Endothelial cell of umbilical vein (primary cell): ENCODE results near the gene LRRC53. TPM values are rescaled to one million over a fixed set of nuclear protein-coding genes. Genes with fewer than 3 reads are reported as not detected.

ENCODE experiments used
- BruUV-seq: library from RNA; stranded (reverse); fragments of 400-500 nt; replicated peaks from 2 replicates; lab custom pipeline; 2021; lab: Mats Ljungman, UMichigan
- CTCF ChIA-PET: fragments of 300-600, 350-600 bp; sonication (Branson Sonifier 250); formaldehyde crosslinking; loops from one replicate; lab custom pipeline; 2021; ENCODE audit warnings: antibody characterized with exemption, inconsistent platforms; lab: Charles Lee
- POLR2A ChIA-PET: fragments of 300-600, 350-600 bp; sonication (Branson Sonifier 250); formaldehyde crosslinking; loops from one replicate; lab custom pipeline; 2021; ENCODE audit warnings: antibody characterized with exemption, inconsistent platforms; lab: Charles Lee
- DNase-seq: peaks from one replicate; pipeline ENCODE4 v3.0.0-alpha.2; 2011; ENCODE audit warnings: low read depth, low spot score
- FAIRE-seq: peaks from 2 replicates; lab custom pipeline; 2011; peaks lifted over from hg19 to GRCh38; lab: Jason Lieb, UNC
- H2AFZ ChIP-seq: 2 replicates; pipeline ENCODE4 v1.6.0; 2012; ENCODE audit warnings: low read depth, low read length, control low read depth, inconsistent platforms
- H3K27ac ChIP-seq: 2 replicates; pipeline ENCODE4 v1.5.1; 2011; ENCODE audit warnings: low read depth, mild to moderate bottlenecking, control low read depth, low read length, moderate library complexity; ENCODE audit not compliant: insufficient read depth
- H3K27me3 ChIP-seq, 2 experiments: 2 replicates each; pipeline versions ENCODE4 v1.6.0 to v1.6.1; 2011; ENCODE audit warnings: low read length in 2 of 2, mixed read lengths in 1 of 2; ENCODE audit not compliant: control insufficient read depth in 2 of 2, insufficient read depth in 2 of 2
- H3K36me3 ChIP-seq, 2 experiments: 2 replicates in 1 of 2; 3 replicates in 1 of 2; pipeline ENCODE4 v1.5.1; 2011; ENCODE audit warnings: low read length in 2 of 2, mild to moderate bottlenecking in 1 of 2, moderate library complexity in 1 of 2; ENCODE audit not compliant: control insufficient read depth in 2 of 2, insufficient read depth in 2 of 2; ENCODE audit errors: extremely low read depth in 1 of 2
- H3K4me1 ChIP-seq: 3 replicates; pipeline ENCODE4 v1.5.1; 2011; ENCODE audit warnings: mild to moderate bottlenecking, low read length; ENCODE audit not compliant: control insufficient read depth, insufficient read depth; ENCODE audit errors: extremely low read depth
- H3K4me2 ChIP-seq: 2 replicates; pipeline ENCODE4 v1.6.1; 2011; ENCODE audit warnings: low read length, control low read depth, mixed read lengths; ENCODE audit not compliant: insufficient read depth
- H3K4me3 ChIP-seq, 3 experiments: fragments of 200-600 bp in 1 of 3; sonication (generic), shearing (Covaris generic) in 1 of 3; replicated peaks in 1 of 3; 2 replicates each; pipeline ENCODE4 v1.5.1; 2011 to 2016; ENCODE audit warnings: control low read depth in 3 of 3, low read length in 3 of 3, mild to moderate bottlenecking in 2 of 3, inconsistent platforms in 1 of 3, low read depth in 1 of 3, moderate library complexity in 1 of 3; ENCODE audit not compliant: insufficient read depth in 1 of 3
- H3K79me2 ChIP-seq: 2 replicates; pipeline ENCODE4 v1.6.0; 2012; ENCODE audit warnings: low read length, inconsistent platforms; ENCODE audit not compliant: control insufficient read depth, insufficient read depth
- H3K9ac ChIP-seq: replicated peaks from 2 replicates; pipeline ENCODE3; 2011; ENCODE audit warnings: low read length, control low read depth; ENCODE audit not compliant: insufficient read depth; ENCODE audit errors: extremely low read depth
- H3K9me1 ChIP-seq: replicated peaks from 3 replicates; pipeline ENCODE4 v1.6.0; 2011; ENCODE audit warnings: mild to moderate bottlenecking, low read length; ENCODE audit not compliant: control insufficient read depth, insufficient read depth; ENCODE audit errors: extremely low read depth
- H3K9me3 ChIP-seq: replicated peaks from 2 replicates; pipeline ENCODE4 v1.5.1; 2012; ENCODE audit warnings: low read length, inconsistent platforms; ENCODE audit not compliant: control insufficient read depth, insufficient read depth
- H4K20me1 ChIP-seq: replicated peaks from 2 replicates; pipeline ENCODE3; 2011; ENCODE audit warnings: mild to moderate bottlenecking, low read length; ENCODE audit not compliant: control insufficient read depth, insufficient read depth; ENCODE audit errors: extremely low read depth
- CTCF ChIP-seq, 2 donors: IDR thresholded peaks; 1 replicate in 1 of 2; 2 replicates in 1 of 2; pipeline ENCODE4 v1.5.1; 2011; ENCODE audit warnings: low read length in 2 of 2, mild to moderate bottlenecking in 2 of 2, moderate library complexity in 2 of 2, control low read depth in 1 of 2, inconsistent platforms in 1 of 2, low read depth in 1 of 2; ENCODE audit not compliant: insufficient read depth in 1 of 2; ENCODE audit errors: extremely low read depth in 1 of 2
- EZH2 ChIP-seq: IDR thresholded peaks from 2 replicates; pipeline ENCODE4 v1.6.1; 2012; ENCODE audit warnings: borderline replicate concordance, low read depth, mild to moderate bottlenecking, moderate library complexity, low read length, inconsistent platforms; ENCODE audit not compliant: severe bottlenecking
- FOS ChIP-seq: IDR thresholded peaks from 2 replicates; pipeline ENCODE4 v1.6.1; 2011; ENCODE audit warnings: mild to moderate bottlenecking, low read length, moderate library complexity, borderline replicate concordance; ENCODE audit not compliant: insufficient read depth
- GATA2 ChIP-seq: IDR thresholded peaks from 2 replicates; pipeline ENCODE4 v1.7.0; 2011; ENCODE audit warnings: low read depth, mild to moderate bottlenecking, moderate library complexity, mixed read lengths, low read length; ENCODE audit not compliant: insufficient read length, insufficient read depth
- JUN ChIP-seq: IDR thresholded peaks from 2 replicates; pipeline ENCODE4 v1.6.1; 2011; ENCODE audit warnings: borderline replicate concordance, low read depth; ENCODE audit not compliant: insufficient read length, insufficient read depth
- MAX ChIP-seq: IDR thresholded peaks from 2 replicates; pipeline ENCODE4 v1.6.1; 2011; ENCODE audit not compliant: insufficient read depth, insufficient read length
- MYC ChIP-seq: IDR thresholded peaks from one replicate; pipeline ENCODE4 v1.6.1; 2011; ENCODE audit warnings: mild to moderate bottlenecking, low read depth, low read length
- POLR2A ChIP-seq: IDR thresholded peaks from 2 replicates; pipeline ENCODE4 v1.6.1; 2012; ENCODE audit warnings: low read depth, mild to moderate bottlenecking, control low read depth, low read length
- POLR2AphosphoS5 ChIP-seq: IDR thresholded peaks from 2 replicates; pipeline ENCODE4 v1.6.1; 2012; ENCODE audit warnings: low read depth, mild to moderate bottlenecking, control low read depth, low read length, moderate library complexity; ENCODE audit not compliant: insufficient read depth
- dilution Hi-C: fragments of 300-500 bp; cut with MboI; formaldehyde crosslinking; loops from one replicate; pipeline ENCODE4 v1.15.0; 2019; ENCODE audit warnings: low sequenced_read_pairs; ENCODE audit not compliant: extremely low pct_ligation_motif_present
- intact Hi-C: fragments of 100-400 bp; cut with micrococcal nuclease; formaldehyde crosslinking; loops from one replicate; pipeline ENCODE4 v1.10.0; 2022
- polyA plus RNA-seq, 4 experiments: library from polyadenylated mRNA; depleted of rRNA in 3 of 4; stranded (reverse) in 3 of 4; unstranded in 1 of 4; fragments of >200 nt; gene quantifications; 2 replicates each; pipeline versions ENCODE4 v1.2.1 to v1.2.3, GENCODE V29; 2011 to 2012; ENCODE audit warnings: missing spikeins in 1 of 4
- total RNA-seq: library from RNA; stranded (reverse); gene quantifications from 2 replicates; pipeline ENCODE4 v1.2.3, GENCODE V29; 2021

The LRRC53 gene
- total and polyA plus RNA-seq, 2 donors (not counting 3 experiments of a cell fraction or from before 2014, with no cell fraction given), result not detected

GRCh38 chr1:74508449-74508848, 4.0 kb downstream of the LRRC53 start:
- Histone ChIP-seq H3K9ac (no peak overlapping the region), H3K4me3 (no peak overlapping the region), H3K4me1 (no peaks in the 10 kb centered on the region), H4K20me1 (no peaks in the 10 kb centered on the region), H3K9me3 (no peaks in the 10 kb centered on the region), H3K9me1 (no peaks in the 10 kb centered on the region), H3K4me2 (no peak overlapping the region), H3K27ac (no peak overlapping the region), H2AFZ (no peak overlapping the region), H3K36me3 (no peaks in the 10 kb centered on the region), H3K79me2 (no peaks in the 10 kb centered on the region), H3K27me3 (no peaks in the 10 kb centered on the region)
- no TSS peak for BruUV-seq
- no peak for TF ChIP-seq FOS
- TF ChIP-seq EZH2, result no peak
- TF ChIP-seq GATA2, result no peak
- TF ChIP-seq POLR2A, result no peak
- no peak for TF ChIP-seq MAX
- TF ChIP-seq POLR2AphosphoS5, result no peak
- no peak for TF ChIP-seq CTCF (IDR thresholded peaks at IDR 0.05; ENCODE audit: extremely low read depth in 1 of 2, insufficient read depth in 1 of 2, low read depth in 1 of 2, low read length in 2 of 2)
- TF ChIP-seq JUN, result no peak
- no peak for TF ChIP-seq MYC
- DNase-seq, result no peak
- FAIRE-seq, result no peak
- dilution Hi-C loops, result no loop called here
- CTCF ChIA-PET, result no interaction called here
- POLR2A ChIA-PET, result no interaction called here
- intact Hi-C loops, result no loop called here
